Adrenal gland (tissue), 5 donors: ENCODE results near the gene ADGRB2.

Source experiments
- CTCF ChIP-seq, 6 experiments: fragments of 450-650 bp in 4 of 6; fragments of 200-600 bp in 2 of 6; sonication (generic) in 1 of 6; IDR thresholded peaks; 1 replicate in 5 of 6; 2 replicates in 1 of 6; pipeline versions ENCODE4 v1.5.1 to v1.8.0; 2016 to 2021; ENCODE audit warnings: antibody characterized with exemption in 6 of 6, mild to moderate bottlenecking in 2 of 6, moderate library complexity in 1 of 6
- POLR2A ChIP-seq, 2 donors: fragments of 450-650 bp; IDR thresholded peaks; one replicate each; pipeline ENCODE4 v1.6.1; 2017; ENCODE audit warnings: antibody characterized with exemption in 2 of 2, mild to moderate bottlenecking in 2 of 2, moderate library complexity in 1 of 2
- donor health status: DM: no; HTN: no; CAD: no.

GRCh38 chr1:31788138-31788824 is 24.1 kb upstream of the ADGRB2 start:
- TF ChIP-seq CTCF (IDR thresholded peaks at IDR 0.05) (no peak), POLR2A (IDR thresholded peaks at IDR 0.05) (peak; percentile 27 to 37)
